Measurements from ENCODE around the gene ZNF107.

- TF ChIP-seq CTCF (IDR thresholded peaks at IDR 0.05) (no peak), POLR2A (IDR thresholded peaks at IDR 0.05) (no peak)
These were observed 6.5 kb downstream of the ZNF107 start for GRCh38 chr7:64672414-64672813.

All from adrenal gland (tissue), 5 donors.